HG02885 (cell line): ENCODE measurements around the gene MAD1L1.
"Not testable (repeated sequence)": the region's sequence is repeated elsewhere in the genome, so short reads cannot be mapped to it uniquely, and the experiment has no call there.

ENCODE experiments used
- ATAC-seq: cut with Tn5 transposase; IDR thresholded peaks from one replicate; pipeline ENCODE4 v1.9.1; 2021; ENCODE audit warnings: mild to moderate bottlenecking; ENCODE audit not compliant: unreplicated experiment, poor library complexity

The MAD1L1 gene

GRCh38 chr7:2232766-2233520 lies at the start of gene MAD1L1:
TSS of gene MAD1L1 (minus strand) at chr7:2232945. CDS start at chr7:2230133, 2,812 bp downstream.
- ATAC-seq = peak; percentile 76

GRCh38 chr7:2282185-2282751 lies 49.5 kb upstream of the MAD1L1 start:
- no peak for ATAC-seq

GRCh38 chr7:2281541-2281940 lies 48.8 kb upstream of the MAD1L1 start:
- no peak for ATAC-seq

GRCh38 chr7:2280424-2280823 lies 47.7 kb upstream of the MAD1L1 start:
- ATAC-seq = no peak

- ATAC-seq = no peak
These were observed 47.2 kb upstream of the MAD1L1 start for GRCh38 chr7:2279896-2280295.

- no peak for ATAC-seq
These were observed 45.3 kb upstream of the MAD1L1 start for GRCh38 chr7:2278026-2278425.

GRCh38 chr7:2276107-2276506 lies 43.4 kb upstream of the MAD1L1 start:
- no peak for ATAC-seq

GRCh38 chr7:2275101-2275500 lies 42.4 kb upstream of the MAD1L1 start:
- no peak for ATAC-seq

GRCh38 chr7:2274666-2275065 lies 41.9 kb upstream of the MAD1L1 start:
- no peak for ATAC-seq

GRCh38 chr7:2273866-2274265 lies 41.1 kb upstream of the MAD1L1 start:
- ATAC-seq = no peak

GRCh38 chr7:2272031-2272430 lies 39.3 kb upstream of the MAD1L1 start:
- ATAC-seq = no peak

- ATAC-seq = no peak
These were observed 38.7 kb upstream of the MAD1L1 start for GRCh38 chr7:2271273-2272026.

GRCh38 chr7:2270495-2270894 lies 37.8 kb upstream of the MAD1L1 start:
- ATAC-seq = no peak

GRCh38 chr7:2269991-2270460 lies 37.3 kb upstream of the MAD1L1 start:
- ATAC-seq = no peak

GRCh38 chr7:2269089-2269990 lies 36.6 kb upstream of the MAD1L1 start:
- not testable (repeated sequence) for ATAC-seq

- no peak for ATAC-seq
These were observed 34.2 kb upstream of the MAD1L1 start for GRCh38 chr7:2266911-2267310.

- no peak for ATAC-seq
These were observed 31.4 kb upstream of the MAD1L1 start for GRCh38 chr7:2264158-2264557.

GRCh38 chr7:2263176-2263575 lies 30.4 kb upstream of the MAD1L1 start:
- ATAC-seq = no peak

- no peak for ATAC-seq
These were observed 28.9 kb upstream of the MAD1L1 start for GRCh38 chr7:2261611-2262010.

- ATAC-seq = no peak
These were observed 28.1 kb upstream of the MAD1L1 start for GRCh38 chr7:2260820-2261219.
